ENCODE measurements around the gene ALPI.
"Not testable (repeated sequence)": the region's sequence is repeated elsewhere in the genome, so short reads cannot be mapped to it uniquely, and the experiment has no call there.

The ALPI gene

GRCh38 chr2:232455426-232456255, at the start of gene ALPI:
TSS of gene ALPI (plus strand) at chr2:232456153. CDS start at chr2:232456200, 47 bp downstream.
- no peak for DNase-seq (ENCODE audit: low read depth)

GRCh38 chr2:232406556-232407310, 49.2 kb upstream of the ALPI start, which contains the start of gene ALPG:
TSS of gene ALPG (plus strand) at chr2:232406844. CDS start at chr2:232406895, 51 bp downstream.
- DNase-seq (ENCODE audit: low read depth): no peak

- DNase-seq (ENCODE audit: low read depth): not testable (repeated sequence)
Measured at GRCh38 chr2:232407428-232408150, 48.4 kb upstream of the ALPI start.

GRCh38 chr2:232408269-232408668, 47.7 kb upstream of the ALPI start:
- not testable (repeated sequence) for DNase-seq (ENCODE audit: low read depth)

- DNase-seq (ENCODE audit: low read depth): not testable (repeated sequence)
Measured at GRCh38 chr2:232409617-232410016, 46.3 kb upstream of the ALPI start.

- DNase-seq (ENCODE audit: low read depth): no peak
Measured at GRCh38 chr2:232410238-232410900, 45.6 kb upstream of the ALPI start.

GRCh38 chr2:232411901-232412629, 43.9 kb upstream of the ALPI start:
- no peak for DNase-seq (ENCODE audit: low read depth)

- DNase-seq (ENCODE audit: low read depth): no peak
Measured at GRCh38 chr2:232412986-232413385, 43.0 kb upstream of the ALPI start.

- DNase-seq (ENCODE audit: low read depth): no peak
Measured at GRCh38 chr2:232415138-232415690, 40.7 kb upstream of the ALPI start.

GRCh38 chr2:232415736-232416520, 40.0 kb upstream of the ALPI start:
- no peak for DNase-seq (ENCODE audit: low read depth)

- DNase-seq (ENCODE audit: low read depth): no peak
Measured at GRCh38 chr2:232416521-232417470, 39.2 kb upstream of the ALPI start.

- no peak for DNase-seq (ENCODE audit: low read depth)
Measured at GRCh38 chr2:232417489-232417888, 38.5 kb upstream of the ALPI start.

- no peak for DNase-seq (ENCODE audit: low read depth)
Measured at GRCh38 chr2:232418056-232418455, 37.9 kb upstream of the ALPI start.

GRCh38 chr2:232418466-232419244, 37.3 kb upstream of the ALPI start:
- DNase-seq (ENCODE audit: low read depth): no peak

GRCh38 chr2:232419245-232420072, 36.5 kb upstream of the ALPI start:
- DNase-seq (ENCODE audit: low read depth): no peak

- DNase-seq (ENCODE audit: low read depth): no peak
Measured at GRCh38 chr2:232420073-232420454, 35.9 kb upstream of the ALPI start.
